Measurements from ENCODE around the gene POLR3E.

DNA sequence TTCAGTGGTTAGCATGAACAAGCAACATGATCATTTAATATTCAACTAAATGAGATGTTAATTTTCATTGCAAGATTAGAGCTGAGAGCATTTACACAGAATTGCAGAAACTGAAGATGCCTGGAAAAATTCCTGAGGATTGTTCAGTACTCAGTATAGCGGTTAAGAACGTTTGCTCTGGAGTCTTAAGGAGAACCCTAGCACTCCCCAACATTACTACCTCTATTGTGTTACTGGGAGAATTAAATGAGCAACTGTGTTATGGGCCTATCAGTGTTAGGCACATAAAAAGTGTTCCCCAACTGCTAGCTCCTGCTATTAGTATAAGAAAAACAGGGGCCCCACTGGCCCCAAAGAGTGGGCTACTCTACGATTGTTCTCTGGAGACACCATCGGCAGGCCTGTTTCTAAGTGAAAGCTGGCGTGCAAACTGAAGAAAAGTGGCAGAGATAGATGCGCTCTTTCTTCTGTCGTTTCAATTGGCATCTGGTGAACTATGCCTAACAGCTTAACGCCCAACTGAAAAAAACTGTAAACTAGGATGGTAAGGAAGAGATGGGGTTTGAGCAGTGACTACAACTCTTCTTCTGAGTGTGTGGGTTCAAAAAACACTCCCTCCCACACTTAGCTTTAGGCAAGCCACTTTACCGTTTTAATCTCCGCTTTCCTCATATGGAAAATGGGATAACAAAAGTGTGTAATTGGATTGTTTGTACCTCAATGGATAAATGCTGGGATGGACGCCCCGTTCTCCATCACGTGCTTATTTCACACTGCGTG lies 75.9 kb downstream of the POLR3E start:
- TF ChIP-seq EZH2phosphoT487 (IDR thresholded peaks at IDR 0.05; ENCODE audit: insufficient read depth, low read depth) (no peak), EZH2 (IDR thresholded peaks at IDR 0.05; ENCODE audit: insufficient read depth, poor library complexity, severe bottlenecking) (no peak)
